GM19395 (cell line): ENCODE data around the gene AKR1A1.
"Not testable (repeated sequence)": the region's sequence is repeated elsewhere in the genome, so short reads cannot be mapped to it uniquely, and the experiment has no call there.

Source experiments
- ATAC-seq: cut with Tn5 transposase; IDR thresholded peaks from one replicate; pipeline ENCODE4 v1.9.1; 2021; ENCODE audit warnings: mild to moderate bottlenecking, moderate library complexity; ENCODE audit not compliant: unreplicated experiment

The AKR1A1 gene

DNA sequence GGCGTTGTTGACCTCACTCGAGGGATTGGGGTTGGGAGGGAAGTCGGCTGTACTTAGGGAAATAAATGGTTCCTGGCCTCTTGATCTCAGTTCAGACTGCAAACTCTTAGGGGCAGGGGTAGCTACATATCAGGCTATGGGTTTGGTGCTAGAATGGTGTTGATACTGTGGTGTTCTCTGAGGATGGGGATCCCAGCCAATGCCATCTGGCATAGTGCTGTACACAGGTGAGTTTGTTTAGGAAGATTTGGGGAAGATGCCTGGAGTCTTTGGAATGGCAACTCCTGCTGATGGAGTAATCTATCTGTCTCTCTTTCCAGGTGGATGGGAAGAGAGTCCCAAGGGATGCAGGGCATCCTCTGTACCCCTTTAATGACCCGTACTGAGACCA, 18.9 kb downstream of the AKR1A1 start:
- ATAC-seq: no peak

DNA sequence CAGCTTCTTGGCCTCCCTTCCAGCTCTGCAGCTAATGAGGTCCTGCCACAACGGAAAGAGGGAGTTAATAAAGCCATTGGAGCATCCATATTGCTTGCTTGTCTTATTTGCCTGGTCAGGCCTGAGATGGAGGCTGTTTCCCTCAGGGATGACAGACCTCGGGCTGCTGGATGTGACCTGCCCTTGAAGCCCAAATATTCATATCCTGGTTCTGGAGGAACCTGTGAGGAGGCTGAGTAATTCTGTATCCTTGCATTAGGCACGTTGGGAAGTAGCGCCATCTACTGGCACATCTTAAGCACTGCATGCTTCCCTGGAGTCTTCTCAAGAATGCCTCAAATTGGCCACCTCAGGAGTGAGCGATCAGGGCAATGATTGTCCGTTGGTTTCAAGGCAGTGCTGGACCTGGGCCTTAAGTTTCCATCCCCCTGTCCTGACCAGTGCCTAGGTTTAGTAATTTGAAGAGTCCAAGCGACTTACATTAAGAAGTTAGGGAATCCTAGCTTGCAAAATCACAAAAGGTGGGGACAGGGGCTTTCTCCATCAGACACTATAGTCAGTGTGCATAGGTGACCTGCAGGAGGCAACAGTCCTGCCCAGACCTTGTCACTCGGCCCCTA, 19.4 kb downstream of the AKR1A1 start:
- ATAC-seq: no peak

DNA sequence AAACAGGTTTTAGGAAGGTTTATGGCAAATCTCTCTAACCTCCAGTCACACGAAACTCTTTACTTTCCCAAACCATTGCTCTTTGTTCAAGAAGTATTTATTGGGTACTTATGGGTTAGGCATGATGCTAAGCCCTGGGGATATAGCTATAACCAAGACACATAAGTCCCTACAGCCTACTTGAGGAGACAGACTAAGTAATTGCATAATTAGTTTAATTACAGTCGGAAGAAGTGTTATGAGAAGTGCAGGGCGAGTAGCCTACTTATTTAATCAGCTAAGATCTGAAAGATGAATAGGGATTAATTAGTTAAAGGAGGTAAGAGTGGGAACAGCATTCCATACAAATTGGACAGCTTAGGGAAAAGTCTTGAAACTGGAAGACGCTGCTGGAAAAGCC, 20.0 kb downstream of the AKR1A1 start:
- no peak for ATAC-seq

DNA sequence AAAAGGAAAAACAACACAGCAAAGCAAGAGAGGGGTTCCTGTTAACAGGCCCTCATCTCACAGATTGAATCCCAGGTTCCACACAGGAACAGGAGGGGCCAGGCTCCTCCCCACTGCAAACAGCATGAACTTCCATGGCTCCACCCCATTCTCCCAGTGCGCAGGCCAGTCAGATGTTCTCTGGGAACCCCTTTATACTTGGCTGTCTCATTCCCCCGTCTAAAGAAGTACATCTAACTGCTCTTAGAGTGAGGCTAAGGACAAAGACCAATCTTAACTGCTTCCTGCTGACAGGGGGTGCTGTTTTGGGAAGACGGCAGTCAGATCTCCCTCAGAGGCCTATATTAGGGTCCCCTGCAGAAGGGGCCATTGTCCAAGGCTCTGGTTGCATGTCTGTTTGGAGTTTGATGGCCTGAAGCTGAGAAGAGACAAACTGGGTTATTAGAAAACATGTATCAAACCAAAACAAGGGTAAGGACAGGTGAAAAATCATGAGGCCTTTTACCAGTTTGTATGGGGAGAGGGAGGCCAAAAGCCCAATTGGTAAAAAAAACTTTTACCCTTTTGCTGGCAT, 22.7 kb downstream of the AKR1A1 start:
- no peak for ATAC-seq

DNA sequence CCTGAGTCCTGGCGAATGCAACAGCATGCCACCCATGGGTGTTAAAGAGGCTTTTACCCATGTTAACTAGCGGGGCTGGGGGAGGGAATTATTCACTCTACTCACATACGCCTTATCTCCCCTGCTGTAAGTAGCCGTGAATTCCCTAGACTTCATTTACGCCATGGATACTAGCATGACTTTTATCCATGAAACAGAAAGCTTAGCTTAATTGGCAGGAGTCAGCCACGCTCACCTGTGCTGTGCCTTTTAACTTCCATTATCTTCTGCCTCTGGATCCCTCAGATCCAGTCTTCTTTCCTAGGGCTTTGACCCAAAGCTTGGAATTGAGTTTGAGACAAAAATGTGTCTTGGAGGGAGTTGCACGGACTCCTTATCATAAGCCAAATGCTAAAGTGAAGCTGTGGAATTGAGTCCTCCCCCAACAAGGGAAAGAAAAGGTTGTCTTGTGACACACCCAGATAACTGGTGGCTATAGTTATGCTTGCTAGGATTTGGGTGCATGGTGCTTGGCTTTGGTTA, 23.5 kb downstream of the AKR1A1 start:
- no peak for ATAC-seq

DNA sequence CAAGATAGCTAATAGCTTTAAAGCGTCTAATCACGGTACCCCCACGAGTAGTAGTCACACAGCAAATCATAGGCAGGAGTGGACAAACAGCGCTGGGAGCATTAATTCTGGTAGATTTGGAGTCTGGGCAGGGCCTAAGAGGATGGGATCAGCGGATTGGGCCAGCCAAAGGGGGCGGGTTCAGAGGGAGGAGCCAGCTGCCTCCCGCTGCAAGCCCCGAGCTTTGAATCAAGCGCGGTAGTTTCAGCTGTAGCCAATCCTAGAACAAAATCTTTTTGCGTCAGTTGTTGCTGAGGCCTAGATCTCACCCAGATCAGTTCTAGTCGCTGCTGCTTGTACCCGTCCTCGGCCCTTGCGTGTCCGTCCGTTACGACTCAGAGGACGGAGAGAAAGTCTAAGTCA, 32.6 kb downstream of the AKR1A1 start:
- peak; percentile 81 for ATAC-seq

DNA sequence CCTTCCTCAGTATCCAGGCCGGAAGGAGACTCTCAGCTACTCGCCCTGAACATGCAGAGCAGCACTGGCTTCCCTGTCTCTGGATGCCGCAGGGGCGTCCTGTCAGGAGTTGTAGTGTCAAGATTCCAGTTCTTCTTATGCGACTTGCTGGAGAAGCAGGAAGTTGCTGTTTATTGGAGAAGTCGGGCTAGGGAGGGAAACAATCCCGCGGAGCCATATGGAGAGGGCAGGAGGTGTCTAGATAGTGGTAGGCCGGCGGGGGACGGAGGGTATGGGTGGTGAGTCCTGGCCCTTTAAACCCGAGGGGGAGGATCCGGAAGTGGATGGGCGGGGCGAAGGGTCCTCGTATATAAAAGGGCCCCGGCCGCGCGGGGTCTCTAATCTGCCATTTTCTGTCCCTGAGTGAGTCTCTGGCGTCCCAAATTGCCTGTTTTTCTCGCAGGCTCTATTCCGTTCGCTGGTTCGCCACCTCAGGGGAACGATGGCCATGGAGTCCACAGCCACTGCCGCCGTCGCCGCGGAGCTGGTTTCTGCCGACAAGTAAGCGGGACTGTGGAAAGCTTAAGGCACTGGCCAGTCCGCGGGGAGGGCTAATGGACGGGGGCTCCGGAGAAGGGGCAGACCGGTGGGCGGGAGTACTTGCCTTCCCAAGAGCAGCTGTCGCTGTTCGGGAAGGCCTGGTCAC, 33.2 kb downstream of the AKR1A1 start, which contains the start of gene NASP:
TSS of gene NASP (plus strand) at position 376 of the 685 bp plus-strand sequence. CDS start at position 482, 106 bp downstream.
- ATAC-seq: peak; percentile 54

DNA sequence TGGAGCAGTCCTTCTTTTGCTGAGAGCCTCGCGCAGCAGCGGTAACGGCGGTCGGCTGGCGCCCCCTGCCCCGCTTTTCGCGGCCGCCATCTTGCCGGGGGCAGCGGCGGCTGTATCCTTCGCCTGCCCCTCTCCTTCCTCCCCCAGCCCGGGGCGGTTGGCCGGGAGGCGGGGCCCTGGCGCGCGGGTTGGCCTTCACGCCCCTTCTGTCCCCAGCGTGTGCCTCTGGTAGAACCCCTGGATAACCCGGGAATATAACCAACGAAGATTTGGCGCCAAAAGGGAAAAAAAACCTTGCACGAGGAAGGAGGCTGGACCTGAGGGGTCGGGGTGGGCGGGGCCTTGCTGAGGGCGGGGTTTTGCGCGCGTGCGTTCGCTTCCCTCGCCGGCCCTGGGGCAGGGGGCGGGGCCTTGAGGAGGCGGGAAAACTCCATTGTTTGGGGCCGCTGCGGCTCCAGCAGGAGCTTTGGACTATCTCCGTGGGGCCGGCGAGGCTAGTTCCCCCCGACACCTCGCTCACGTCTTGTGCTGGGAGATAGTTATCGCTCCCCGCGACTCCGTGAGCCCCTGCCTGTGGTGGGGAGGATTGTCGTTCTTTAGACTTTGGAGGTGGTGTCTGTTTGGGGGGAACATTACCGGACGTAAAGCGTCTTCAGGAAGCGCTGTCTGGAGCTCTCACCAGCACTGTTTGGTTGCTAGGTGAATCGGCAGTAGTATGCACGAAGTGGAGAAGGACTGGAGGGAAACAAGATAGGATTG, 33.9 kb downstream of the AKR1A1 start:
- peak; percentile 32 for ATAC-seq

DNA sequence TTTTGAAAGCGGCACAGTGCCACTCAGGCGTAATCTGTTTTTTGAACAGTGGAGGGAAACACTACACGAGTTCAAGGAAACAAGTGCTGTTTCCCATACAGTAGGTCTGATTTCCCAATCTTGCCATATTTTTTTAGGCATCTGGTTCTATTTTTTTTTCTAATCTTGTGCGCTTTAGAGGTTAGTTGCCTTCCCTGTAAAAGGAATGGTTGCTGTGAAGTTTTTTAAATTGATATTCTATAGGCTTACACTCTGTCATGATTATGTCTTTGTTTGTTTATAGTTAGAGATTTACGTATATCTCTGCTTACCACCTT, 34.4 kb downstream of the AKR1A1 start:
- no peak for ATAC-seq

DNA sequence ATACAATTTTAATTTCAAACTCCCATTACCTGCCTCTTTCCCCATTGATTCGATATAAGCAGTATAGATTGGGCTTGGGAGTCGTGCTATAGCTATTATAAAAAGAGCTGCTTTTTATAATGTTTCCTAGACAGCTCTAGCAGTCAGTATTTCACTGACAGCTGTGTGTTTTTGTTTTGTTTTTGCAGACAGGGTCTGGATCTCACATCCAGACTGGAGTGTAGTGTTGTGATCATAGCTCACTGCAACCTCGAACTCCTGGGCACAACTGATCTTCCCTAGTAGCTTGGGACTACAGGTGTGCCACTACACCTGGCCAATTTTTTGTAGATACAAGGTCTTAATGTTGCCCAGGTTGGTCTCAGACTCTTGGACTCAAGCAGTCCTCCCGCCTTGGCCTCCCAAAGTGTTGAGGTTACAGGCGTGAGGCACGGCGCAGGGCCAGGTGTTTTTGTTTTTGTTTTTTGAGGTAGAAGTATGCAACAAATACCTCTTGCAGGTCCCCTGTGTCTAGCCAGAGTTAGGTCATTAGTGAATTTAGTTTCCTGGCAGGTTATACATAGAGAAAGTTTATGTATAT, 35.0 kb downstream of the AKR1A1 start:
- ATAC-seq: no peak

DNA sequence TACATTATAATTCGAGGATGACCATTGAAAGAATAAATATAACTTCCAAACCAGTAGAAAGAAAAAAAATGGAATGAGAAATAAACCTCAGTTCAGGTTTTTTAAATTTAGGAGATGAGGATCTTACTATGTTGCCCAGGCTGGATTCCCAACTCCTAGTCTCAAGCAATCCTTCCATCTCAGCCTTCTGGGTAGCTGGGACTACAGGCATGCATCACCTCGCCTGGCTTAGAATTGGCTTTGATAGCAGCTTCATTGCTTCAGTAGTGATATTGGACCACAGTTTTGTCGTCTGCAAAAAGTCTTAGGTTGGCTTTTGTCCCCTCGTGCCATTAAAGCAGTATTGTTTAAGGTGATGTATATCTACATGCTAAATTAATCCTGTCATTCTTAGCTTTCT, 36.1 kb downstream of the AKR1A1 start:
- no peak for ATAC-seq

DNA sequence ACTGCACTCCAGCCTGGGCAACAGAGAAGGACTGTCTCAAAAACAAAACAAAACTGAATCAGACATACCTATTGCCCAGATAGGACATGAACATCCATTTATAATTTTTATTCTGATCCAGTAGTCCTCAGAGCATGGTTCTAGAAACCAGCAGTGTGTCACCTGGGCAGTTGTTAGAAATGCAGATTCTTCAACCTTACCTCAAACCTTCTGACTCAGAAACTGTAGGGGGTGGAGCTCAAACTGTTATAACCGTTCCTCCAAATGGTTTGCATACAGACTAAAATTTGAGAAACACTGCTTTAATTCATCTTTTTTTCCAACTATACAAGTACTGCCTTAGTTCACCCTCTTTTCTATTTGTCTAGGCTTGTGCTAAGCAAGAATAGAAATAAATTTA, 39.2 kb downstream of the AKR1A1 start:
- no peak for ATAC-seq

DNA sequence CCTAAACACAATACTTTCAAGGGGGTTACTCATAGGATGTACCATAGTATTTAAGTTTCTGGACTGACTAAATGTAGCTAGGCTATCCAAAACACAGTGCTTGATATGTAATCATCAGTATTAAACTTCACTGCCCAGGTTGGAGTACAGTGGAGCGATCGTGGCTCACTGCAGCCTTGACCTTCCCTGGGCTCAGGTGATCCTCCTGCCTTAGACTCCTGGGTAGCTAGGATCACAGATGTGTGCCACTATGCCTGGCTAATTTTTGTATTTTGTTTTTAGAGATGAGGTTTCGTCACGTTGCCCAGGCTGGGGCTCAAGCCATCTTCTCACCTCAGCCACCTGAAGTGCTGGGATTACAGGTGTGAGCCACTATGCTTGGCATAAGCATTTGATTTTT, 43.8 kb downstream of the AKR1A1 start:
- ATAC-seq: no peak

DNA sequence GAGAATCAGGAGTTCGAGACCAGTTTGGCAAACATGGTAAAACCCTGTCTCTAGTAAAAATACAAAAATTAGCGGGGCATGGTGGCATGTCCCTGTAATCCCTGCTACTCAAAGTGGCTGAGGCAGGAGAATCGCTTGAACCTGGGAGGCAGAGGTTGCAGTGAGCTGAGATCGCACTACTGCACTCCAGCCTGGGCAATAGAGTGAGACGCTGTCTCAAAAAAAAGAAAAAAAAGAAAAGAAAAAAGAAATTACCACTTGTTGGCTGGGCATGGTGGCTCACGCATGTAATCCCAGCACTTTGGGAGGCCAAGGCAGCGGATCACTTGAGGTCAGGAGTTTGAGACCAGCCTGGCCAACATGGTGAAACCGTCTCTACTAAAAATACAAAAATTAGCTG, 46.1 kb downstream of the AKR1A1 start:
- not testable (repeated sequence) for ATAC-seq

DNA sequence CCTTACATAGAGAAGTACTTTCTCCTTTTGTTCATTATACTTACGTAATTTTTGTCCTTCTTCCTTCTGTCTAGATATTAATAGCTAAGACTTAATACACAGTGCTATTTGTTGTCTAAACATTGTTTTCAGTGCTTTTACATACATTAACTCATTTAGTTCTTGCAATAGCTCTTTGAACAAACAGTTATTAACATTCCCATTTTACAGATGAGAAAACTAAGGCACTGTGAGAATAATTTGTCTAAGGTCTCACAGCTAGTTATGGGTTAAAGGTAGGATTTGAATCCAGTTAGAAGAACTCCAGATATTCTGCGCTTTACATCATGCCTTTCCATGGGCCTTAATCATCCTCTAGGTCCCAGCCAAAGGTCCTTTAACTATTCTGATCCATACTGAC, 53.6 kb downstream of the AKR1A1 start:
- ATAC-seq: no peak

DNA sequence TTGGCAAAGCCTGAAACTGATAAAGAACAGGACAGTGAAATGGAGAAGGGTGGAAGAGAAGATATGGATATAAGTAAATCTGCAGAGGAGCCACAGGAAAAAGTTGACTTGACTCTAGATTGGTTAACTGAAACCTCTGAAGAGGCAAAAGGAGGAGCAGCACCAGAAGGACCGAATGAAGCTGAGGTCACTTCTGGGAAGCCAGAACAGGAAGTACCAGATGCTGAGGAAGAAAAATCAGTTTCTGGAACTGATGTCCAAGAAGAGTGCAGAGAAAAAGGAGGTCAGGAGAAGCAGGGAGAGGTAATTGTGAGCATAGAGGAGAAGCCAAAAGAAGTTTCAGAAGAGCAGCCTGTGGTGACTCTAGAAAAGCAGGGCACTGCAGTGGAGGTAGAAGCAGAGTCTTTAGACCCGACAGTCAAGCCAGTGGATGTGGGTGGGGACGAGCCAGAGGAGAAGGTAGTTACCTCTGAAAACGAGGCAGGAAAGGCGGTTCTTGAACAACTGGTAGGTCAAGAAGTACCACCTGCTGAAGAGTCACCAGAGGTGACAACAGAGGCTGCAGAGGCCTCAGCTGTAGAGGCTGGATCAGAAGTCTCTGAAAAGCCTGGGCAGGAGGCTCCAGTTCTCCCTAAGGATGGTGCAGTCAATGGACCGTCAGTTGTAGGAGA, 56.9 kb downstream of the AKR1A1 start:
- ATAC-seq: no peak

DNA sequence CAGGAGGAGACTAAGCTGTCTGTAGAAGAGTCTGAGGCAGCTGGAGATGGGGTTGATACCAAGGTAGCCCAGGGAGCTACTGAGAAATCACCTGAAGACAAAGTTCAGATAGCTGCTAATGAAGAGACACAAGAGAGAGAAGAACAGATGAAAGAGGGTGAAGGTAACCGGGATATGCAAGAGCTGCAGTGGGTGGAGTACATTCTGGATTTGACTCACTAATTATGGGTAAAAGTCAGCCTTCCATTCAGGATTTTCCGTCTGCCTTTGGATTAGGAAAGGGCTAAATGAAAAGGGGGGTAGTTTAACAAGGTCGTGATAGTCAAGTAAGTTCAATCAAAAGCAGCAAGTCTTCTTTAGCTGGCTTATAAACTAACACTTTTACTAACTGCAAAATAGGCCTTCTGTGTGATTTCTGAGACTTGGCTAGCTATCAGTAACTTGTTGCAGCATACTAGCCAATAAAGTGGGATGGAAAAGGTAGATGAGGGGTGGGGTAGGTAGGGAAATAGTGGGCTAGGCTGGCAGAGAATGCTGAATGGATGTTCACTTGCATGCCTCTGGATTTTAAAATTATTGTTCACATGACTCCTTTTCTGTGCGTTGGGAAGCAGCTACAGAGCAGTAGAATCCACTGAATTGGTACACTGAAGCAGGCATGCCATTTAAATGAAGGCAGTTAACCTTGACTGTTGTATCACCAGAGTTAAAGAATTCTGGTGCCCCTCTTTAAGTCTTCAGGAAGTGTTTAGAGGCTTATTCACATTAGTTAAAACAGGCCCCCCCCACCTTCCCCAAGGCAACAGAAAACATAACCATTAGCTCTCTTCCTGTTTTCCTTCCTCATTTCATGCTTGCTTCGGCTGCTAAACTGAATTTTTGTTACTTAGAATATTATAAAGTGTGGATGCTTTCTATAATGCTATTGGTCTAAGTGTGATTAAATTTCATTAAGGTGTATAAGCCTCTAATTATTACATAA, 57.8 kb downstream of the AKR1A1 start:
- no peak for ATAC-seq

DNA sequence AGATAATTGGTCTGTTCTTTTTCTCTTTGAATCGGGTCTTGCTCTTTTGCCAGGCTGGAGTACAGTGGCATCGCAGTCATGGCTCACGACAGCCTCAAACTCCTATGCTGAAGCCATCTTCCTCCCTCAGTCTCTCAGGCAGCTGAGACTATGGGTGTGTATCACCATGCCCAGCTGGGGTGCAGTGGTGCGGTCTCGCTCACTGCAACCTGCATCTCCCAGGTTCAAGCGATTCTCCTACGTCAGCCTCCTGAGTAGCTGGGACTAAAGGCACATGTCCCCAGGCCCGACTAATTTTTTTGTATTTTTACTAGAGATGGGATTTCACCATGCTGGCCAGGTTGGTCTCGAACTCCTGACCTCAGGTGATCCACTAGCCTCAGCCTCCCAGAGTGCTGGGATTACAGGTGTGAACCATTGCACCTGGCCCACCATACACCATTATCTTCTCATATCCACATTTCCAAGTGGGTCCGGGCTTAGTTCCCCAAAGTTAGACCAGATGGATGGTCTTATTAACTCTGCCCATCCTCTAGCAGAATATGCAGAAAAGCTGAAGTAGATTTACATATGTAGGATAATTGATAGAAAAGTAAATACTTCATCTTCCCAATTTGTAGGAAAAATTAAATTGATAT, 60.1 kb downstream of the AKR1A1 start:
- no peak for ATAC-seq

DNA sequence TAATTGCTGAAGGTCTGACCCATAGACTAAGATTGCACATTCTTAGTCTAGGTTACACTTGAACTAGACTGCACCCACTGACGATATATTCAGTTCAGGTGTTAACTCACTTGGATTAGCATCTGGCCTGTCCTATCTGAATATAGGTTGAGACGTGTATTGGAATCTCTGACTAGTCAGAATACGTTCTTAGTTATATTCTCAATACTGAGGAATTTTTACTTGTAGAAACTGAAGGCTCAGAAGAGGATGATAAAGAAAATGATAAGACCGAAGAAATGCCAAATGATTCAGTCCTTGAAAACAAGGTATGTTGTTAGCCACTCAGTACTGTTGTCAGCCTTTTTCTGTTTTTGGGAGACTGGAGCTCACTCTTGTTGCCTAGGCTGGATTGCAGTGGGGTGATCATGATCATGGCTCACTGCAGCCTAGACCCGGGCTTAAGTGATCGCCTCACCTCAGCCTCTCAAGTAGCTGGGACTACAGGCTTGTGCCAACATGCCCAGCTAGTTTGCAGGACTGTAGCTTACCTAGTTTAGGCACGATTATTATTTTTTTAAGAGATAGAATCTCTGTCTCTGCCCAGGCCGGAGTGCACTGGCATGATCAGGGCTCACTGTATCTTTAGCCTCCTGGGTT, 62.4 kb downstream of the AKR1A1 start:
- no peak for ATAC-seq
